Measurements from ENCODE around the gene TP73.

- TF ChIP-seq GATA2 (IDR thresholded peaks at IDR 0.05; ENCODE audit: low read depth, low read length): no peak
- no peak for TF ChIP-seq GATA3 (IDR thresholded peaks at IDR 0.05; ENCODE audit: low read depth, low read length)
Observed at GRCh38 chr1:3714284-3714741, 62.0 kb downstream of the TP73 start.

Measured in SH-SY5Y (cell line).